ENCODE results near the gene DPP8. TPM values are rescaled to one million over a fixed set of nuclear protein-coding genes. Genes with fewer than 3 reads are reported as not detected.

The DPP8 gene
- polyA plus RNA-seq, 1 of the 3 experiments (the other 2 are of a cell fraction): 14.1 TPM

GRCh38 chr15:65414841-65415621 is 102.5 kb downstream of the DPP8 start:
- DNase-seq: no peak

GRCh38 chr15:65413760-65414144 is 103.7 kb downstream of the DPP8 start:
- no peak overlapping the region for H3K9ac ChIP-seq
- H3K4me2 ChIP-seq: no peak overlapping the region
- POLR2A ChIA-PET: no interaction called here
- H4K20me1 ChIP-seq (ENCODE audit: insufficient read depth): no peaks in the 10 kb centered on the region
- no peaks in the 10 kb centered on the region for H3K36me3 ChIP-seq (replicated peaks in 1 of 2; ENCODE audit: control insufficient read depth in 1 of 2, insufficient read depth in 2 of 2, low read length in 1 of 2)
- 43% methylated on average over 5 of the region's 6 CpGs for WGBS (ENCODE audit: low lambda C conversion rate)
- H3K27me3 ChIP-seq (ENCODE audit: insufficient read depth): no peaks in the 10 kb centered on the region
- H3K79me2 ChIP-seq (ENCODE audit: insufficient read depth): no peaks in the 10 kb centered on the region
- no peak overlapping the region for H3K27ac ChIP-seq (ENCODE audit: low read depth in 2 of 2, low read length in 1 of 2)
- CTCF ChIA-PET: interaction anchor here (0.9 to 4.4 kb wide), 5 partner anchors 8 to 28 kb away, joined by 3 to 35 read pairs (median 4); no protein-coding TSS in a partner anchor
- peaks cover 6% of the 10 kb centered on the region for H3F3A ChIP-seq (replicated peaks; ENCODE audit: insufficient read depth)
- H3K9me2 ChIP-seq: no peaks in the 10 kb centered on the region
- no peaks in the 10 kb centered on the region for H3K9me3 ChIP-seq
- H2AFZ ChIP-seq (ENCODE audit: low read depth): no peak overlapping the region
- H3K4me1 ChIP-seq (ENCODE audit: control insufficient read depth in 1 of 2, insufficient read depth in 2 of 2, low read depth in 1 of 2, low read length in 1 of 2): peaks cover 4 to 8% of the 10 kb centered on the region in 2 experiments; a peak in 2 of 4 replicates
- DNase-seq: no peak
- no peak overlapping the region for H3K4me3 ChIP-seq (ENCODE audit: low read depth in 2 of 2, low read length in 1 of 2)
- TF ChIP-seq FOXJ3 (CRISPR knock-in tag; IDR thresholded peaks at IDR 0.05) (no peak), USF1 (IDR thresholded peaks at IDR 0.05; ENCODE audit: borderline replicate concordance, low read depth) (no peak), TEAD4 (IDR thresholded peaks at IDR 0.05; ENCODE audit: borderline replicate concordance, insufficient read depth) (no peak), MEF2A (IDR thresholded peaks at IDR 0.05; ENCODE audit: borderline replicate concordance, low read depth) (no peak), IRF3 (IDR thresholded peaks at IDR 0.05; ENCODE audit: low read depth, low read length) (no peak), TCF12 (IDR thresholded peaks at IDR 0.05) (no peak), CTCF (IDR thresholded peaks at IDR 0.05) (no peak), EZH2phosphoT487 (IDR thresholded peaks at IDR 0.05; ENCODE audit: borderline replicate concordance, low read depth) (no peak), JUND (IDR thresholded peaks at IDR 0.05) (no peak), TAF1 (IDR thresholded peaks at IDR 0.05; ENCODE audit: borderline replicate concordance, low read depth, low read length) (no peak), USF2 (IDR thresholded peaks at IDR 0.05; ENCODE audit: borderline replicate concordance, low read depth, low read length) (no peak)

More at GRCh38 chr15:65414841-65415621, 102.5 kb downstream of the DPP8 start:
- no peak overlapping the region for H3K4me2 ChIP-seq
- no peak overlapping the region for H2AFZ ChIP-seq (ENCODE audit: low read depth)
- no peak overlapping the region for H3K27ac ChIP-seq (ENCODE audit: low read depth in 2 of 2, low read length in 1 of 2)
- POLR2A ChIA-PET: no interaction called here
- no peaks in the 10 kb centered on the region for H3K9me2 ChIP-seq
- H4K20me1 ChIP-seq (ENCODE audit: insufficient read depth): no peaks in the 10 kb centered on the region
- H3K27me3 ChIP-seq (ENCODE audit: insufficient read depth): no peaks in the 10 kb centered on the region
- WGBS (ENCODE audit: low lambda C conversion rate): 52% methylated on average over 14 of the region's 14 CpGs
- H3K9ac ChIP-seq: no peak overlapping the region
- peaks cover 4% of the 10 kb centered on the region in 2 experiments; a peak in 2 of 4 replicates for H3K4me1 ChIP-seq (ENCODE audit: control insufficient read depth in 1 of 2, insufficient read depth in 2 of 2, low read depth in 1 of 2, low read length in 1 of 2)
- no peaks in the 10 kb centered on the region for H3F3A ChIP-seq (replicated peaks; ENCODE audit: insufficient read depth)
- H3K4me3 ChIP-seq (ENCODE audit: low read depth in 2 of 2, low read length in 1 of 2): no peak overlapping the region
- CTCF ChIA-PET: interaction anchor here (0.6 to 4.4 kb wide), 4 partner anchors 11 to 96 kb away, joined by 3 to 35 read pairs (median 7); no protein-coding TSS in a partner anchor
- H3K9me3 ChIP-seq: no peaks in the 10 kb centered on the region
- H3K36me3 ChIP-seq (replicated peaks in 1 of 2; ENCODE audit: control insufficient read depth in 1 of 2, insufficient read depth in 2 of 2, low read length in 1 of 2): no peaks in the 10 kb centered on the region
- TF ChIP-seq FOXM1 (IDR thresholded peaks at IDR 0.05; ENCODE audit: low read depth) (no peak), EP300 (IDR thresholded peaks at IDR 0.05; ENCODE audit: borderline replicate concordance in 1 of 2, low read depth in 1 of 2, low read length in 1 of 2) (no peak), USF1 (IDR thresholded peaks at IDR 0.05; ENCODE audit: borderline replicate concordance, low read depth) (no peak), PBX3 (IDR thresholded peaks at IDR 0.05) (no peak), MAX (IDR thresholded peaks at IDR 0.05; ENCODE audit: low read depth) (no peak), POLR2AphosphoS5 (IDR thresholded peaks at IDR 0.05; ENCODE audit: low read depth, low read length) (no peak), MEF2A (IDR thresholded peaks at IDR 0.05; ENCODE audit: borderline replicate concordance, low read depth) (no peak), EZH2phosphoT487 (IDR thresholded peaks at IDR 0.05; ENCODE audit: borderline replicate concordance, low read depth) (no peak)
- no peaks in the 10 kb centered on the region for H3K79me2 ChIP-seq (ENCODE audit: insufficient read depth)
